Esophagus squamous epithelium (tissue), 4 donors: ENCODE results near the gene FOXL3.

ENCODE experiments used
- CTCF ChIP-seq, 6 experiments: fragments of 450-650 bp in 4 of 6; fragments of 200-600 bp in 2 of 6; sonication (generic) in 2 of 6; IDR thresholded peaks; one replicate each; pipeline ENCODE4 v1.5.1; 2016 to 2019; ENCODE audit warnings: antibody characterized with exemption in 6 of 6, mild to moderate bottlenecking in 4 of 6, moderate library complexity in 4 of 6
- POLR2A ChIP-seq, 4 donors: fragments of 450-650 bp; IDR thresholded peaks; one replicate each; pipeline ENCODE4 v1.6.1; 2017; ENCODE audit warnings: antibody characterized with exemption in 4 of 4, mild to moderate bottlenecking in 4 of 4, moderate library complexity in 3 of 4

GRCh38 chr7:299169-299568 is 9.2 kb downstream of the FOXL3 start:
- no peak for TF ChIP-seq POLR2A (IDR thresholded peaks at IDR 0.05)
- TF ChIP-seq CTCF (IDR thresholded peaks at IDR 0.05), result no peak
